ENCODE results near the gene AVPR2.

DNA sequence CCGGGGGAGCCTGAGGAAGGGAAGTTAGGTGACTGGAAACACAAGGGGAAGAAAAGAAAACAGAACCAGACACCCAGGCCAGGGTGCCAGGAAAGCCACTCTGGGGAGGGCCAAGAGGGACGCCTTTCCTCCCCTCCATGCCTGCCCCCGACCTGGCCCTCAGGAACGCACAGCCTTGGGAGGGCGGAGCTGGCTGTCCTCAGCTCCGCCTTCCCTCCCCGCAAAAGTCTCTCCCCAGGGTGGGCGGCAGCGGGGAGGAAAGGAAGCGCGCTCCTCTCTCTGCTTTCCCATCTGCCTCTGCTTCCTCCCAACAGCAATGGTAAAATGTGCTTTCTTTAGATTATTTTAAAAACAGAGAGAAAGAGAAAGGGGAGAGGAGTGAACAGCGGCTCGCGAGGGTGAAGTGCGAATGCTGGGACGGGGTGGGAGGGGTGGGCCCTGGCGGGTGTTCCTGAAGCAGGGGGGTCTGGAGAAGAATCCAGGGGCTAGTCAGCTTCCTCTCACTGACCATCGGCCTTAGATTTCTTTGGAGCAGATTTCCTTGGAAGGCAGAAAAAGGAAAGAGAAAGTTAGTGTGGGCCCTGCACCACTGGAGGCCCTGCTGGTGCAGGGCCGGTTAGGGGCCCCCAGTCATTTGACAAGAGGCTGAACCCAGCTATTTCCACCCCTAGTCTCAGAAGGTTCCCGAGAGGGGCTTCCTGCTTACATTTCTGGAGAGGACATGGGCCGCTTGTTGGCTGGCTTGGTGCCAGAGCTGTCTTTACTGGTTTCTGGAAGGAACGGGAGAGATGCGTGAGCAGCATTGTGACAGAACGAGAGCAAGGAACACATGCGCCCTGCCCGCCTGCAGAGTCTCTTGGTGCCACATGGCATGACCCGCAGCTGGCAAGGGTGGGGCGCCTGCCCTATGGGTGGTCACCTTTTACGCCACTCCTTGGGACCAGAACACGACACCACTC is 44.7 kb downstream of the AVPR2 start:
- TF ChIP-seq CTCF (IDR thresholded peaks at IDR 0.05; ENCODE audit: poor library complexity, severe bottlenecking) (no peak), EP300 (conservative IDR thresholded peaks at IDR 0.05; ENCODE audit: poor library complexity, severe bottlenecking) (no peak), EZH2 (IDR thresholded peaks at IDR 0.05; ENCODE audit: borderline replicate concordance, insufficient read depth, low read length, poor library complexity, severe bottlenecking) (no peak), SMC3 (conservative IDR thresholded peaks at IDR 0.05; ENCODE audit: poor library complexity) (no peak)

Measured in neural cell (in vitro differentiated cells).